SK-N-SH (cell line): ENCODE measurements around the gene CCR5AS.

Experiments used
- CTCF ChIA-PET: fragments of 300-600, 350-600 bp; formaldehyde crosslinking; extraction: SDS; loops from one replicate; lab custom pipeline; 2021; lab: Yijun Ruan, JAX
- POLR2A ChIA-PET: fragments of 350-600 bp; sonication (Branson Sonifier 250); formaldehyde crosslinking; extraction: SDS; loops from one replicate; lab custom pipeline; 2020; ENCODE audit warnings: antibody characterized with exemption, inconsistent platforms; lab: Yijun Ruan, JAX
- DNase-seq: peaks from one replicate; pipeline ENCODE4 v3.0.0; 2012
- H2AFZ ChIP-seq: fragments of 200-600 bp; sonication (generic); 2 replicates; pipeline ENCODE4 v1.8.1; 2016; ENCODE audit warnings: antibody characterized with exemption, mild to moderate bottlenecking, low read depth
- H3F3A ChIP-seq: fragments of 200-600 bp; sonication (generic); replicated peaks from 2 replicates; pipeline ENCODE3; 2016; ENCODE audit warnings: antibody characterized with exemption, mild to moderate bottlenecking; ENCODE audit not compliant: insufficient read depth
- H3K27ac ChIP-seq, 2 experiments: fragments of 200-500 bp in 1 of 2; fragments of 200-600 bp in 1 of 2; sonication (Bioruptor generic) in 1 of 2; sonication (generic), shearing (Covaris generic) in 1 of 2; 2 replicates each; pipeline versions ENCODE4 v1.5.1 to v1.6.1; 2014 to 2016; ENCODE audit warnings: low read depth in 2 of 2, inconsistent platforms in 1 of 2, low read length in 1 of 2, mild to moderate bottlenecking in 1 of 2, mixed read lengths in 1 of 2
- H3K27me3 ChIP-seq: fragments of 200-600 bp; sonication (generic), shearing (Covaris generic); 2 replicates; pipeline ENCODE4 v1.6.1; 2016; ENCODE audit warnings: mixed run types; ENCODE audit not compliant: insufficient read depth
- H3K36me3 ChIP-seq, 2 experiments: fragments of 200-500 bp in 1 of 2; fragments of 200-600 bp in 1 of 2; sonication (Bioruptor generic) in 1 of 2; sonication (generic) in 1 of 2; replicated peaks in 1 of 2; 2 replicates each; pipeline versions ENCODE3 to v1.5.1; 2014 to 2016; ENCODE audit warnings: low read length in 1 of 2, mild to moderate bottlenecking in 1 of 2; ENCODE audit not compliant: insufficient read depth in 2 of 2, control insufficient read depth in 1 of 2
- H3K4me1 ChIP-seq, 2 experiments: fragments of 200-500 bp in 1 of 2; fragments of 200-600 bp in 1 of 2; sonication (Bioruptor generic) in 1 of 2; sonication (generic), shearing (Covaris generic) in 1 of 2; 2 replicates each; pipeline versions ENCODE4 v1.5.1 to v1.6.1; 2014 to 2016; ENCODE audit warnings: low read depth in 1 of 2, low read length in 1 of 2, mixed run types in 1 of 2; ENCODE audit not compliant: insufficient read depth in 2 of 2, control insufficient read depth in 1 of 2
- H3K4me2 ChIP-seq: fragments of 200-600 bp; sonication (generic), shearing (Covaris generic); 2 replicates; pipeline ENCODE4 v1.6.1; 2017; ENCODE audit warnings: mixed run types
- H3K4me3 ChIP-seq, 2 experiments: fragments of 200-500 bp in 1 of 2; fragments of 200-600 bp in 1 of 2; sonication (Bioruptor generic) in 1 of 2; sonication (generic), shearing (Covaris generic) in 1 of 2; 2 replicates each; pipeline versions ENCODE4 v1.5.1 to v1.8.1; 2014 to 2016; ENCODE audit warnings: low read depth in 2 of 2, inconsistent platforms in 1 of 2, low read length in 1 of 2, mild to moderate bottlenecking in 1 of 2, mixed read lengths in 1 of 2, moderate library complexity in 1 of 2
- H3K79me2 ChIP-seq: fragments of 200-600 bp; sonication (generic); 2 replicates; pipeline ENCODE4 v1.8.1; 2017; ENCODE audit warnings: mild to moderate bottlenecking; ENCODE audit not compliant: insufficient read depth
- H3K9ac ChIP-seq: fragments of 200-600 bp; sonication (generic); 2 replicates; pipeline ENCODE4 v1.6.1; 2017; ENCODE audit warnings: mixed run types
- H3K9me2 ChIP-seq: fragments of 200-600 bp; sonication (generic); 2 replicates; pipeline ENCODE4 v1.6.1; 2017; ENCODE audit warnings: mixed run types
- H3K9me3 ChIP-seq: fragments of 200-600 bp; sonication (generic); 2 replicates; pipeline ENCODE4 v1.6.1; 2017; ENCODE audit warnings: mixed run types, mild to moderate bottlenecking, moderate library complexity
- H4K20me1 ChIP-seq: fragments of 200-600 bp; sonication (generic); 2 replicates; pipeline ENCODE4 v1.6.1; 2017; ENCODE audit warnings: mild to moderate bottlenecking, mixed run types; ENCODE audit not compliant: insufficient read depth
- ELF1 ChIP-seq: IDR thresholded peaks from 2 replicates; pipeline ENCODE4 v1.4.0; 2012
- EP300 ChIP-seq, 2 experiments: IDR thresholded peaks; 2 replicates each; pipeline versions ENCODE4 v1.4.0 to v1.6.1; 2012; ENCODE audit warnings: borderline replicate concordance in 1 of 2, low read depth in 1 of 2, low read length in 1 of 2
- EZH2phosphoT487 ChIP-seq: fragments of 200-600 bp; sonication (generic); IDR thresholded peaks from 2 replicates; pipeline ENCODE4 v1.6.1; 2017; ENCODE audit warnings: low read depth, mixed run types, mild to moderate bottlenecking, antibody characterized with exemption, moderate library complexity, borderline replicate concordance
- FOXJ3 ChIP-seq: sonication (generic); formaldehyde crosslinking; IDR thresholded peaks from 2 replicates; pipeline ENCODE4 v1.5.1; 2020; ENCODE audit warnings: mild to moderate bottlenecking, missing genetic modification reagents
- JUND ChIP-seq: IDR thresholded peaks from 2 replicates; pipeline ENCODE4 v1.4.0; 2012
- MAX ChIP-seq: IDR thresholded peaks from 2 replicates; pipeline ENCODE4 v1.4.0; 2012; ENCODE audit warnings: low read depth
- MEF2A ChIP-seq: IDR thresholded peaks from 2 replicates; pipeline ENCODE4 v1.4.0; 2012; ENCODE audit warnings: low read depth, borderline replicate concordance
- MXI1 ChIP-seq: IDR thresholded peaks from 2 replicates; pipeline ENCODE4 v1.6.1; 2012; ENCODE audit warnings: mild to moderate bottlenecking, low read depth, low read length, improper control_type of control experiment
- NFIC ChIP-seq: IDR thresholded peaks from 2 replicates; pipeline ENCODE4 v1.4.0; 2012; ENCODE audit warnings: borderline replicate concordance
- POLR2AphosphoS5 ChIP-seq: IDR thresholded peaks from 2 replicates; pipeline ENCODE4 v1.6.1; 2012; ENCODE audit warnings: low read depth, low read length
- RAD21 ChIP-seq: IDR thresholded peaks from 2 replicates; pipeline ENCODE4 v1.6.1; 2012; ENCODE audit warnings: mild to moderate bottlenecking, low read length
- RXRA ChIP-seq: IDR thresholded peaks from 2 replicates; pipeline ENCODE4 v1.4.0; 2012; ENCODE audit warnings: low read depth, mild to moderate bottlenecking, borderline replicate concordance
- SMC3 ChIP-seq: IDR thresholded peaks from 2 replicates; pipeline ENCODE4 v1.6.1; 2012; ENCODE audit warnings: low read depth, low read length, improper control_type of control experiment
- TCF12 ChIP-seq: IDR thresholded peaks from 2 replicates; pipeline ENCODE4 v1.4.0; 2012
- USF1 ChIP-seq: IDR thresholded peaks from 2 replicates; pipeline ENCODE4 v1.4.0; 2012; ENCODE audit warnings: low read depth, borderline replicate concordance
- WGBS: methylation state at CpG from one replicate; pipeline ENCODE4 v1.1.6; 2017; ENCODE audit warnings: low lambda C conversion rate; 5-methylcytosine and 5-hydroxymethylcytosine counted together
- TF ChIP-seq, protein P1 (sequence below): fragments of 150-350 bp; IDR thresholded peaks from 2 replicates; pipeline ENCODE4 v1.6.1; 2017; ENCODE audit warnings: antibody characterized with exemption, low read length, low read depth, borderline replicate concordance
- TF ChIP-seq, protein P2 (sequence below): IDR thresholded peaks from 2 replicates; pipeline ENCODE4 v1.4.0; 2012; ENCODE audit warnings: low read depth, borderline replicate concordance

Gene CCR5AS

GRCh38 chr3:46371519-46372340 lies 35.1 kb downstream of the CCR5AS start:
- Histone ChIP-seq H3K9ac (no peak overlapping the region), H3F3A (peaks cover 3% of the 10 kb centered on the region), H3K4me2 (no peak overlapping the region), H2AFZ (no peak overlapping the region), H3K27ac (no peak overlapping the region), H3K9me2 (no peaks in the 10 kb centered on the region), H3K27me3 (peaks cover 44% of the 10 kb centered on the region), H4K20me1 (no peaks in the 10 kb centered on the region), H3K79me2 (no peaks in the 10 kb centered on the region), H3K4me3 (no peak overlapping the region), H3K36me3 (no peaks in the 10 kb centered on the region), H3K4me1 (no peaks in the 10 kb centered on the region), H3K9me3 (no peaks in the 10 kb centered on the region)
- no peak for DNase-seq
- ChIA-PET POLR2A (no interaction called here), CTCF (interaction anchor here (1.2 to 1.5 kb wide), 5 partner anchors 31 to 292 kb away, joined by 3 to 4 read pairs (median 3); partner anchors contain the start of genes CCR5AS and CCRL2)
- 17% methylated on average over 10 of the region's 10 CpGs for WGBS
- TF ChIP-seq, protein P1, sequence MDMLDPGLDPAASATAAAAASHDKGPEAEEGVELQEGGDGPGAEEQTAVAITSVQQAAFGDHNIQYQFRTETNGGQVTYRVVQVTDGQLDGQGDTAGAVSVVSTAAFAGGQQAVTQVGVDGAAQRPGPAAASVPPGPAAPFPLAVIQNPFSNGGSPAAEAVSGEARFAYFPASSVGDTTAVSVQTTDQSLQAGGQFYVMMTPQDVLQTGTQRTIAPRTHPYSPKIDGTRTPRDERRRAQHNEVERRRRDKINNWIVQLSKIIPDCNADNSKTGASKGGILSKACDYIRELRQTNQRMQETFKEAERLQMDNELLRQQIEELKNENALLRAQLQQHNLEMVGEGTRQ: no peak
- TF ChIP-seq USF1 (no peak), MEF2A (no peak), EZH2phosphoT487 (no peak), NFIC (no peak), JUND (no peak), SMC3 (no peak), RXRA (no peak), MAX (no peak), EP300 (IDR thresholded peaks at IDR 0.05; ENCODE audit: borderline replicate concordance in 1 of 2, low read depth in 1 of 2, low read length in 1 of 2) (no peak), POLR2AphosphoS5 (no peak), RAD21 (no peak), FOXJ3 (CRISPR knock-in tag) (no peak), TCF12 (no peak), ELF1 (no peak), MXI1 (no peak)
- TF ChIP-seq, protein P2, sequence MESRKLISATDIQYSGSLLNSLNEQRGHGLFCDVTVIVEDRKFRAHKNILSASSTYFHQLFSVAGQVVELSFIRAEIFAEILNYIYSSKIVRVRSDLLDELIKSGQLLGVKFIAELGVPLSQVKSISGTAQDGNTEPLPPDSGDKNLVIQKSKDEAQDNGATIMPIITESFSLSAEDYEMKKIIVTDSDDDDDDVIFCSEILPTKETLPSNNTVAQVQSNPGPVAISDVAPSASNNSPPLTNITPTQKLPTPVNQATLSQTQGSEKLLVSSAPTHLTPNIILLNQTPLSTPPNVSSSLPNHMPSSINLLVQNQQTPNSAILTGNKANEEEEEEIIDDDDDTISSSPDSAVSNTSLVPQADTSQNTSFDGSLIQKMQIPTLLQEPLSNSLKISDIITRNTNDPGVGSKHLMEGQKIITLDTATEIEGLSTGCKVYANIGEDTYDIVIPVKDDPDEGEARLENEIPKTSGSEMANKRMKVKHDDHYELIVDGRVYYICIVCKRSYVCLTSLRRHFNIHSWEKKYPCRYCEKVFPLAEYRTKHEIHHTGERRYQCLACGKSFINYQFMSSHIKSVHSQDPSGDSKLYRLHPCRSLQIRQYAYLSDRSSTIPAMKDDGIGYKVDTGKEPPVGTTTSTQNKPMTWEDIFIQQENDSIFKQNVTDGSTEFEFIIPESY: no peak
